Measurements from ENCODE around the gene CD38. TPM values are rescaled to one million over a fixed set of nuclear protein-coding genes. Genes with fewer than 3 reads are reported as not detected.

Gene CD38
- total RNA-seq, 1 experiment from 2014 or later, result not detected

DNA sequence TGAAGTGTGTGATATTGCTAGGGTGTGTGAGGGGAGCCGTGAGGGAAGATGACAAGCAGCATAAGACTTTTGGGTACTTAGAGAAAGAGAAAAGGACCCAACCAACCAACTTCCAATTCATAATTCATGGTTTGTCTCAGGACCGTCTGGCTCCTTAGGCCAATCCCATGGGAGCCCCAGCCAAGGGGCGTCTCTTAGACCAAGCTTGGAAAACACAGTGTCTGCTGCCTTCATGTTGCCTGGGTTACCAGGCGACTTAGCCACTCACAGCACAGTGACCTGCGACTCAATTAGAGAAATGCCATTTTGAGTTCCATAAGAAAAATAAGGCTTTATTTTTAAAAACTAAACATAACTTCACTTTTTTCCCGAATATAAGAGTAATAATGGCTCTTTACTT, 42.6 kb upstream of the CD38 start:
- BruUV-seq (replicated peaks), result no TSS peak
- ChIA-PET POLR2A (no interaction called here), CTCF (no interaction called here), RAD21 (ENCODE audit: low non-redundant PET in 1 of 2, low total read pairs in 2 of 2, uncharacterized antibody in 2 of 2, unreplicated experiment in 2 of 2) (no interaction called here)
- no peaks in the 10 kb centered on the region for H3K36me3 ChIP-seq (ENCODE audit: control insufficient read depth in 1 of 2, insufficient read depth in 2 of 2, low read length in 2 of 2)
- intact Hi-C loops (cut with micrococcal nuclease), result no loop called here
- H3K4me3 ChIP-seq (replicated peaks in 1 of 2; ENCODE audit: low read depth in 1 of 2, low read length in 2 of 2), result no peak overlapping the region
- H2AFZ ChIP-seq (ENCODE audit: low read depth, low read length, poor library complexity, severe bottlenecking), result no peak overlapping the region
- no peak overlapping the region for H3K27ac ChIP-seq (ENCODE audit: low read depth, low read length)
- H3K9me2 ChIP-seq (ENCODE audit: insufficient read depth), result no peaks in the 10 kb centered on the region
- H3K4me2 ChIP-seq (ENCODE audit: low read length), result no peak overlapping the region
- H4K20me1 ChIP-seq (ENCODE audit: insufficient read depth), result no peaks in the 10 kb centered on the region
- TF ChIP-seq ELF1 (IDR thresholded peaks at IDR 0.05; ENCODE audit: borderline replicate concordance, low read depth) (no peak), FOSL1 (IDR thresholded peaks at IDR 0.05; ENCODE audit: low read depth) (no peak), EGR1 (IDR thresholded peaks at IDR 0.05; ENCODE audit: low read depth) (no peak), SIN3A (IDR thresholded peaks at IDR 0.05; ENCODE audit: low read depth) (no peak), POLR2AphosphoS5 (IDR thresholded peaks at IDR 0.05; ENCODE audit: low read depth, low read length) (no peak), TCF7L2 (IDR thresholded peaks at IDR 0.05; ENCODE audit: borderline replicate concordance, extremely low read depth, insufficient read depth, insufficient read length) (no peak), EZH2 (IDR thresholded peaks at IDR 0.05) (no peak), JUND (IDR thresholded peaks at IDR 0.05) (no peak), CBX3 (IDR thresholded peaks at IDR 0.05; ENCODE audit: low read depth) (no peak), RAD21 (IDR thresholded peaks at IDR 0.05; ENCODE audit: low read depth) (no peak)
- H3K9ac ChIP-seq (ENCODE audit: low read length), result no peak overlapping the region
- ATAC-seq (no peak), DNase-seq (ENCODE audit: low read depth, low spot score) (no peak)
- no peaks in the 10 kb centered on the region for H3K27me3 ChIP-seq (ENCODE audit: insufficient read depth, low read length)
- H3K4me1 ChIP-seq (ENCODE audit: control insufficient read depth in 1 of 2, insufficient read depth in 2 of 2, low read length in 2 of 2), result no peaks in the 10 kb centered on the region
- H3K9me3 ChIP-seq (ENCODE audit: control insufficient read depth in 1 of 2, insufficient read depth in 1 of 2, low read depth in 1 of 2, low read length in 2 of 2), result no peaks in the 10 kb centered on the region
- H3K79me2 ChIP-seq (ENCODE audit: insufficient read depth, low read length), result no peaks in the 10 kb centered on the region

- no peak for ATAC-seq
Measured at GRCh38 chr4:15736514-15737050, 41.5 kb upstream of the CD38 start.

More at GRCh38 chr4:15736514-15737050, 41.5 kb upstream of the CD38 start:
- H3K27ac ChIP-seq (ENCODE audit: low read depth, low read length), result no peak overlapping the region
- no peak overlapping the region for H3K9ac ChIP-seq (ENCODE audit: low read length)
- H4K20me1 ChIP-seq (ENCODE audit: insufficient read depth), result no peaks in the 10 kb centered on the region
- no peak for DNase-seq (ENCODE audit: low read depth, low spot score)
- no TSS peak for BruUV-seq (replicated peaks)
- ChIA-PET POLR2A (no interaction called here), CTCF (interaction anchor here (1.0 kb wide), 1 partner anchor 21 kb away, joined by 3 read pairs; no protein-coding TSS in a partner anchor), RAD21 (ENCODE audit: low non-redundant PET in 1 of 2, low total read pairs in 2 of 2, uncharacterized antibody in 2 of 2, unreplicated experiment in 2 of 2) (no interaction called here)
- intact Hi-C loops (cut with micrococcal nuclease), result no loop called here
- H3K79me2 ChIP-seq (ENCODE audit: insufficient read depth, low read length), result no peaks in the 10 kb centered on the region
- H3K9me3 ChIP-seq (ENCODE audit: control insufficient read depth in 1 of 2, insufficient read depth in 1 of 2, low read depth in 1 of 2, low read length in 2 of 2), result no peaks in the 10 kb centered on the region
- H2AFZ ChIP-seq (ENCODE audit: low read depth, low read length, poor library complexity, severe bottlenecking), result no peak overlapping the region
- H3K36me3 ChIP-seq (ENCODE audit: control insufficient read depth in 1 of 2, insufficient read depth in 2 of 2, low read length in 2 of 2), result no peaks in the 10 kb centered on the region
- no peaks in the 10 kb centered on the region for H3K4me1 ChIP-seq (ENCODE audit: control insufficient read depth in 1 of 2, insufficient read depth in 2 of 2, low read length in 2 of 2)
- no peaks in the 10 kb centered on the region for H3K9me2 ChIP-seq (ENCODE audit: insufficient read depth)
- H3K27me3 ChIP-seq (ENCODE audit: insufficient read depth, low read length), result no peaks in the 10 kb centered on the region
- no peak for TF ChIP-seq FOSL1 (IDR thresholded peaks at IDR 0.05; ENCODE audit: low read depth)
- TF ChIP-seq EGR1 (IDR thresholded peaks at IDR 0.05; ENCODE audit: low read depth), result no peak
- TF ChIP-seq CTCF (IDR thresholded peaks at IDR 0.05 in 2 of 3, conservative IDR thresholded peaks at IDR 0.05 in 1 of 3; ENCODE audit: borderline replicate concordance in 1 of 3, insufficient read depth in 1 of 3, low read depth in 2 of 3, low read length in 2 of 3), result no peak
- H3K4me3 ChIP-seq (replicated peaks in 1 of 2; ENCODE audit: low read depth in 1 of 2, low read length in 2 of 2), result no peak overlapping the region
- no peak overlapping the region for H3K4me2 ChIP-seq (ENCODE audit: low read length)

Data from HCT116 (cell line).